Epithelial cell of esophagus (primary cell): ENCODE data around the gene SRSF4.
"Not testable (repeated sequence)": the region's sequence is repeated elsewhere in the genome, so short reads cannot be mapped to it uniquely, and the experiment has no call there.

Source experiments
- DNase-seq: peaks from one replicate; pipeline ENCODE4 v3.0.0; 2010; ENCODE audit warnings: low read depth
- H3K4me3 ChIP-seq: 2 replicates; pipeline ENCODE4 v1.5.1; 2011; ENCODE audit warnings: mild to moderate bottlenecking, low read length, control low read depth
- TF ChIP-seq, protein P1 (sequence below): IDR thresholded peaks from 2 replicates; pipeline ENCODE4 v1.5.1; 2011; ENCODE audit warnings: low read depth, mild to moderate bottlenecking, low read length, control low read depth, inconsistent platforms; ENCODE audit not compliant: insufficient read depth; ENCODE audit errors: missing control alignments

The SRSF4 gene

GRCh38 chr1:29136391-29136915, 45.2 kb downstream of the SRSF4 start:
- TF ChIP-seq, protein P1, sequence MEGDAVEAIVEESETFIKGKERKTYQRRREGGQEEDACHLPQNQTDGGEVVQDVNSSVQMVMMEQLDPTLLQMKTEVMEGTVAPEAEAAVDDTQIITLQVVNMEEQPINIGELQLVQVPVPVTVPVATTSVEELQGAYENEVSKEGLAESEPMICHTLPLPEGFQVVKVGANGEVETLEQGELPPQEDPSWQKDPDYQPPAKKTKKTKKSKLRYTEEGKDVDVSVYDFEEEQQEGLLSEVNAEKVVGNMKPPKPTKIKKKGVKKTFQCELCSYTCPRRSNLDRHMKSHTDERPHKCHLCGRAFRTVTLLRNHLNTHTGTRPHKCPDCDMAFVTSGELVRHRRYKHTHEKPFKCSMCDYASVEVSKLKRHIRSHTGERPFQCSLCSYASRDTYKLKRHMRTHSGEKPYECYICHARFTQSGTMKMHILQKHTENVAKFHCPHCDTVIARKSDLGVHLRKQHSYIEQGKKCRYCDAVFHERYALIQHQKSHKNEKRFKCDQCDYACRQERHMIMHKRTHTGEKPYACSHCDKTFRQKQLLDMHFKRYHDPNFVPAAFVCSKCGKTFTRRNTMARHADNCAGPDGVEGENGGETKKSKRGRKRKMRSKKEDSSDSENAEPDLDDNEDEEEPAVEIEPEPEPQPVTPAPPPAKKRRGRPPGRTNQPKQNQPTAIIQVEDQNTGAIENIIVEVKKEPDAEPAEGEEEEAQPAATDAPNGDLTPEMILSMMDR, result no peak
- H3K4me3 ChIP-seq, result no peak overlapping the region
- peak; percentile 49 for DNase-seq

DNA sequence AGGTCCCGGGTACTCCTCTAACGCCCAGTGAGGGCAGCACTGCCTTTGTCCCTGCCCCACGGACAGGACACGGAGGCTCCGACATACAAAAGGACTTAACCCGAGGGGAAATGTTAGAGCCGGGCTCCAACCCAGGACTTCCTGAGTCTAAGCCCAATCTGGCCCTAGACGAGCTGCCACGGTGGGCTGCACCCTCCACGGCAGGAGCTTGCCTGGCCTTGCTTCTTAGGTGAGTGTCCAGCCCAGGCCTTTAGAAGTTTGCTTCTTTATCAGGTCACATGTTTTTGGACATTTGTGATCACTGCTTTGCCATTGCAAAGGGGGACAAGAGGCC, 47.0 kb downstream of the SRSF4 start:
- H3K4me3 ChIP-seq, result no peak overlapping the region
- TF ChIP-seq, protein P1, result no peak
- no peak for DNase-seq

DNA sequence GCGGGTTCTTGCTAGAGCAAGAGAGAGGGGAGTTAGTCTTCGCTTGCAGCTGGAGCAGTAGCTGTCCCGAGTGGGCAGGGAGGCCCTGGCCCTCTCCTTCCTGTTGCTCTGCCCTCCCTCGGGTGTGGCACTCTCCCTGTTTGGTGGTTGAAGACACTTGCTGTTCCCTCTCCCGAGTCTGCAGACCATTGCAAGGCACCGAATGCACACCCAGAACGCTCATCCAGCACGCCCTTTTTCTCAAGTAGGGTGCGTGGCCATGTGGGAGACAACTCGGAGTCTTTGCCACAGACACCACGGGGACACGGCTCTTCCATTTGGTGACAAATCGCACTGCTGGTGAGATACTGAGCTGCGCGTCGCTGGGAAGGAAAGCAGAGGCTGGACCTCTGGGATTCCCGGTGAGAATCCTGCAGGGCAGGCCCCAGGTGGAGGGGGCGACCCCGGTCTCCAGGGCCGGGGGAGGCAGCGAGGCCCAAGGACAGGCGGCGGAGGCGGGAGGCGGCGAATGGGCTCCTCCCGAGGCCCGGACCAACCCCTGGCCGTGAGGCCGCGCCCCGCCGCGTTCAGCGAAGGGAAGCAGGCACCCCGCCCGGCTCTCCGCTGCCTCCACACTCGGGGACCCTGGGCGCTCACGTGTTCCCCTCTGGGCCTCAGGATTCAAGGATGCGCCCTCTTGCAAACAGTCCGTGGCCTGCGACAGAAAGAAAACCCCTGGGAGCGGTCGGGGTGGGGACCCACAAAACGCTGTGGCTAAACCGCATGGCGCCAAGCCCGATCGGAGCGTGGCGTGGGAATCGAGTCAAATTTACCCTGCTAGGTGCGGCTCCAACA, 47.6 kb downstream of the SRSF4 start:
- no peak for DNase-seq
- TF ChIP-seq, protein P1, result no peak
- no peak overlapping the region for H3K4me3 ChIP-seq

DNA sequence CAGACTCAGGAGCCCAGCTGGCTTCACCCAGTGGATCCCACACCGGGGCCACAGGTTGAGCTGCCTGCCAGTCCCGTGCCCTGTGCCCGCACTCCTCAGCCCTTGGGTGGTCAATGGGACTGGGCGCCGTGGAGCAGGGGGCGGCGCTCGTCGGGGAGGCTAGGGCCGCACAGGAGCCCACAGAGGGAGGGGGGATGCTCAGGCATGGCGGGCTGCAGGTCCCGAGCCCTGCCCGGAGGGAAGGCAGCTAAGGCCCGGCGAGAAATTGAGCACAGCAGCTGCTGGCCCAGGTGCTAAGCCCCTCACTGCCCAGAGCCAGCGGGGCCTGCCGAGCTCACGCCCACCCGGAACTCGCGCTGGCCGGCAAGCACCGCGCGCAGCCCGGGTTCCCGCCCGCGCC, 50.6 kb downstream of the SRSF4 start:
- H3K4me3 ChIP-seq, DNase-seq: not testable (repeated sequence)

GRCh38 chr1:29129916-29130315, 51.8 kb downstream of the SRSF4 start:
- H3K4me3 ChIP-seq, result no peak overlapping the region
- DNase-seq, result no peak
- TF ChIP-seq, protein P1, result no peak

DNA sequence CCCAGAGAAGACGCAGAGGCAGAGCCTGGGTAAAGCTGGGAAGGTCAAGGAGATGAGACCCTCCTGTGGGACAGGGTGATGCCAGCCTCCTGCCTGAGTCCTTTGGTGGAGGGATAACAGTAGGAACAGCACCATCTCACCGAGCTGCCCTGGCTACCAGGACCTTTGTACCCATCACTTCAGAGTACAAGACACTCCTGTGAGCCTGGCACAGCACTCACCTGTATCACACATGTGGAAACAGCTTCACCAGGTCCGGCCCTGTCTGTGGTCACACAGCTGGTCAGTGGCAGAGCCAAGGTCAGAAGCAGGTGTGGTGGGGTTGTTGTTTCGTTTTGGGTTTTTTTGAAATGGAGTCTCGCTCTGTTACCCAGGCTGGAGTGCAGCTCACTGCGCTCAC, 53.0 kb downstream of the SRSF4 start:
- no peak overlapping the region for H3K4me3 ChIP-seq
- TF ChIP-seq, protein P1, result no peak
- no peak for DNase-seq

DNA sequence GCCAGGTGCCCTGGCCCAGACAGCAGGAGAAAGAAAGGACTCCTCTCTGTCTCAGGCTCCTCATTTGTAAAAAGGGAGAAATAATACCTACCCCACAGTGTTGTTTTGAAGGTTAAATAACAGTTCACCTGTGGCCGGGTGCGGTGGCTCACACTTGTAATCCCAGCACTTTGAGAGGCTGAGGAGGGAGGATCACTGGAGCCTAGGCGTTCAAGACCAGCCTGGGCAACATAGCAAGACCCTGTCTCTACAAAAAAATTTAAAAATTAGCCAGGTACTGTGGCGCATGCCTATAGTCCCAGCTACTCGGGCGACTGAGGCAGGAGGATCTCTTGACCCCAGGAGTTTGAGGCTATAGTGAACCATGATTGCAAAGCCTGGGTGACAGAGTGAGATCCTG, 55.5 kb downstream of the SRSF4 start:
- DNase-seq, result no peak
- TF ChIP-seq, protein P1, result no peak
- H3K4me3 ChIP-seq, result no peak overlapping the region
